Thyroid gland (tissue), 4 donors: ENCODE data around the gene NECTIN1. TPM values are rescaled to one million over a fixed set of nuclear protein-coding genes. Genes with fewer than 3 reads are reported as not detected.

ENCODE experiments used
- DNase-seq, 2 donors: peaks; one replicate each; pipeline ENCODE4 v3.0.0-alpha.2; 2019
- H3K27ac ChIP-seq, 3 donors: fragments of 200-600 bp; sonication (generic); 1 replicate in 2 of 3; 2 replicates in 1 of 3; pipeline ENCODE4 v1.5.1; 2016 to 2019; ENCODE audit warnings: mild to moderate bottlenecking in 1 of 3, moderate library complexity in 1 of 3
- H3K27me3 ChIP-seq: fragments of 200-600 bp; sonication (generic); one replicate; pipeline ENCODE4 v1.5.1; 2019
- H3K36me3 ChIP-seq, 2 donors: fragments of 200-600 bp; sonication (generic); one replicate each; pipeline ENCODE4 v1.5.1; 2016 to 2019
- H3K4me1 ChIP-seq, 2 donors: fragments of 200-600 bp; sonication (generic); one replicate each; pipeline ENCODE4 v1.5.1; 2017 to 2019
- H3K4me3 ChIP-seq, 3 donors: fragments of 200-600 bp; sonication (generic); replicated peaks in 1 of 3; 1 replicate in 2 of 3; 2 replicates in 1 of 3; pipeline ENCODE4 v1.5.1; 2016; ENCODE audit warnings: mild to moderate bottlenecking in 1 of 3
- H3K9me3 ChIP-seq: fragments of 200-600 bp; sonication (generic); one replicate; pipeline ENCODE4 v1.5.1; 2017
- POLR2A ChIP-seq, 2 donors: fragments of 450-650 bp; IDR thresholded peaks; one replicate each; pipeline ENCODE4 v1.6.1; 2017; ENCODE audit warnings: antibody characterized with exemption in 2 of 2, mild to moderate bottlenecking in 2 of 2, moderate library complexity in 1 of 2
- WGBS, 2 donors: methylation state at CpG; one replicate each; pipeline ENCODE4 v1.1.5; 2017; 5-methylcytosine and 5-hydroxymethylcytosine counted together
- intact Hi-C: fragments of 100-400 bp; cut with DNase I; formaldehyde crosslinking; loops from one replicate; pipeline ENCODE4 v1.15.1; 2023
- total RNA-seq, 4 donors: library from RNA; depleted of rRNA; stranded (reverse); fragments of >200 nt; gene quantifications; one replicate each; pipeline ENCODE4 v1.2.3, GENCODE V29; 2016
- TF ChIP-seq, protein P1 (sequence below), 6 experiments: fragments of 200-600 bp in 3 of 6; fragments of 450-650 bp in 3 of 6; sonication (generic) in 3 of 6; IDR thresholded peaks; one replicate each; pipeline ENCODE4 v1.5.1; 2016 to 2019; ENCODE audit warnings: antibody characterized with exemption in 6 of 6, mild to moderate bottlenecking in 2 of 6, inconsistent platforms in 1 of 6, moderate library complexity in 1 of 6

The NECTIN1 gene
- total RNA-seq, 4 donors from 2014 or later = 0.94 to 5.3 (median 2.3) TPM

DNA sequence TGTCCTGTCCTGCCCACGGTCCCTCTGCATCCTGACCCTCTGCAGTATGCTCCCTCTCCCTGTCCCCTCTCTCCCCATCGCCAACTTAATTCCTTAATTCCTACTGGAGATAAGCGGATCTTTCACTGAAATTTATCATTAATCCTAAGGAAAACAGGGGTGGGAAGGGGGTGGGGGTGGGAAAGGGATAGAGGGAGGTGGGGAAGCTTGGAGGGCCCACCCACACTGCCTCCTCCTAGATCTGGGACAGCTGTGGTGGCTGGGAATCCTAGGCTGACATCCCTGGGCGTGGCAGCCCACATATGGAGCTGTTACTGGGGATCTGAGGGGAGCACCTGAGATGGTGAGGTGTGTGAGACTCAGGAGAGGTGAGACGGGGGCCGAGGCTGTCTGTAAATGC is 14.4 kb downstream of the NECTIN1 start:
- Histone ChIP-seq H3K4me3 (no peak overlapping the region), H3K27ac (no peak overlapping the region), H3K27me3 (no peaks in the 10 kb centered on the region), H3K36me3 (no peaks in the 10 kb centered on the region), H3K4me1 (no peaks in the 10 kb centered on the region), H3K9me3 (no peaks in the 10 kb centered on the region)
- TF ChIP-seq, protein P1, sequence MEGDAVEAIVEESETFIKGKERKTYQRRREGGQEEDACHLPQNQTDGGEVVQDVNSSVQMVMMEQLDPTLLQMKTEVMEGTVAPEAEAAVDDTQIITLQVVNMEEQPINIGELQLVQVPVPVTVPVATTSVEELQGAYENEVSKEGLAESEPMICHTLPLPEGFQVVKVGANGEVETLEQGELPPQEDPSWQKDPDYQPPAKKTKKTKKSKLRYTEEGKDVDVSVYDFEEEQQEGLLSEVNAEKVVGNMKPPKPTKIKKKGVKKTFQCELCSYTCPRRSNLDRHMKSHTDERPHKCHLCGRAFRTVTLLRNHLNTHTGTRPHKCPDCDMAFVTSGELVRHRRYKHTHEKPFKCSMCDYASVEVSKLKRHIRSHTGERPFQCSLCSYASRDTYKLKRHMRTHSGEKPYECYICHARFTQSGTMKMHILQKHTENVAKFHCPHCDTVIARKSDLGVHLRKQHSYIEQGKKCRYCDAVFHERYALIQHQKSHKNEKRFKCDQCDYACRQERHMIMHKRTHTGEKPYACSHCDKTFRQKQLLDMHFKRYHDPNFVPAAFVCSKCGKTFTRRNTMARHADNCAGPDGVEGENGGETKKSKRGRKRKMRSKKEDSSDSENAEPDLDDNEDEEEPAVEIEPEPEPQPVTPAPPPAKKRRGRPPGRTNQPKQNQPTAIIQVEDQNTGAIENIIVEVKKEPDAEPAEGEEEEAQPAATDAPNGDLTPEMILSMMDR (IDR thresholded peaks at IDR 0.05) = no peak
- no peak for TF ChIP-seq POLR2A (IDR thresholded peaks at IDR 0.05)
- no peak for DNase-seq
- intact Hi-C loops = no loop called here
- 88 to 90% methylated on average over 6 of the region's 6 CpGs for WGBS, 2 donors

DNA sequence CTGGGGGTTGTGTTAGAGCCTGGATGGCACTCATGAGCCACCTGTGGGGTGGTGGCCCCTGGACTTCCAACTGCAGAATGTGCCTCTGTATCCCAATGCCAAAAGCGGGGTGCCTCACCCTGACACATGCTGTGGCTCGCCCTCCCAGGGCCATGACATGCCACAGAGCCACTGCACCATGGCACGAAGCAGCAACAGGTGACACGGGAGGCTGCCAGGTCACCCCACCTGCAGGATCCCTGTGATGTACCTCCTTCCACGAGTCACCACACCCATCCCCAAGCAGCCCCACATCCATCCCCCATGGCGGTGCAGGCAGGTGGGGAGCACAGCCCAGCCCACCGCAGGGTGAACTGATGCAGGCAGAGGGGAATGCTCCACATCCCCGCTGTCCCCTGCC is 14.8 kb downstream of the NECTIN1 start:
- Histone ChIP-seq H3K4me1 (no peaks in the 10 kb centered on the region), H3K9me3 (no peaks in the 10 kb centered on the region), H3K36me3 (no peaks in the 10 kb centered on the region), H3K27me3 (no peaks in the 10 kb centered on the region), H3K4me3 (no peak overlapping the region), H3K27ac (no peak overlapping the region)
- intact Hi-C loops = no loop called here
- TF ChIP-seq, protein P1 (IDR thresholded peaks at IDR 0.05) = no peak
- no peak for TF ChIP-seq POLR2A (IDR thresholded peaks at IDR 0.05)
- WGBS, 2 donors = 85 to 96% methylated on average over 3 to 8 of the region's 8 CpGs
- no peak for DNase-seq

DNA sequence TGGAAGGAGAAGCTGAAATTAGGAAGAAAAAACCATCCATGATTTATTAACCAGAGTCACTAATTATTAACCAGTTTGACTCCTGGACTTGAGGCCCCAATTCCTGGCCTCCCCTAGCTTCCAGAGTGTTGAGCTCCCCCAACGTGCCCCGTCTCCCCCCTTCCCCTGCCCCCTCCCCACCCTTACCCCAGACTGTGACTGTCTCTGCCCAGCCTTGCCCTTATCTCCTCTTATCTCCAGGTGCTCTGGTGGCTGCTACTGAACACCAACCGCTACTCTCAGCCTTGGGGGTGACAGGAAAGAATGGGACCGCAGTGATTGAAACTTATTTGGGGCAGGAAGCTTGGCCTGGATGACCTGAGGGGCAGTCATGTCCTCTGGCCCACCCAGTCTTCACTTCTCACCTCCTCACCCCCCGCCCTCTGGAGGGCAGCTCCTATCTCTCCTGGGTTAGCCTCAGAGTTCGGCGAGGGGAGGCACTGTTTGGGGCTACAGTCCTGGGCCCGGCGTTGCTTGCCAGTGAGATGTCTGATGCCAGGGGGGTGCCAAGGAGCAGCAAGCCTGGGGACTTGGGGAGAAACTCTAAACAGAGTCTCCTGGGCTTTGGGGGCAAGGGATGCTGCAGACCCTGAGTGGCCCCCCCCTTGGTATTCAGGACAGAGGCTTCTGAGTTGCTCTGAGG is 15.5 kb downstream of the NECTIN1 start:
- H3K9me3 ChIP-seq = no peaks in the 10 kb centered on the region
- no peaks in the 10 kb centered on the region for H3K4me1 ChIP-seq
- WGBS, 2 donors = 81 to 88% methylated on average over 9 of the region's 9 CpGs
- DNase-seq = no peak
- H3K36me3 ChIP-seq = no peaks in the 10 kb centered on the region
- no peak overlapping the region for H3K27ac ChIP-seq
- intact Hi-C loops = no loop called here
- no peaks in the 10 kb centered on the region for H3K27me3 ChIP-seq
- no peak overlapping the region for H3K4me3 ChIP-seq
- no peak for TF ChIP-seq POLR2A (IDR thresholded peaks at IDR 0.05)
- TF ChIP-seq, protein P1 (IDR thresholded peaks at IDR 0.05) = no peak

DNA sequence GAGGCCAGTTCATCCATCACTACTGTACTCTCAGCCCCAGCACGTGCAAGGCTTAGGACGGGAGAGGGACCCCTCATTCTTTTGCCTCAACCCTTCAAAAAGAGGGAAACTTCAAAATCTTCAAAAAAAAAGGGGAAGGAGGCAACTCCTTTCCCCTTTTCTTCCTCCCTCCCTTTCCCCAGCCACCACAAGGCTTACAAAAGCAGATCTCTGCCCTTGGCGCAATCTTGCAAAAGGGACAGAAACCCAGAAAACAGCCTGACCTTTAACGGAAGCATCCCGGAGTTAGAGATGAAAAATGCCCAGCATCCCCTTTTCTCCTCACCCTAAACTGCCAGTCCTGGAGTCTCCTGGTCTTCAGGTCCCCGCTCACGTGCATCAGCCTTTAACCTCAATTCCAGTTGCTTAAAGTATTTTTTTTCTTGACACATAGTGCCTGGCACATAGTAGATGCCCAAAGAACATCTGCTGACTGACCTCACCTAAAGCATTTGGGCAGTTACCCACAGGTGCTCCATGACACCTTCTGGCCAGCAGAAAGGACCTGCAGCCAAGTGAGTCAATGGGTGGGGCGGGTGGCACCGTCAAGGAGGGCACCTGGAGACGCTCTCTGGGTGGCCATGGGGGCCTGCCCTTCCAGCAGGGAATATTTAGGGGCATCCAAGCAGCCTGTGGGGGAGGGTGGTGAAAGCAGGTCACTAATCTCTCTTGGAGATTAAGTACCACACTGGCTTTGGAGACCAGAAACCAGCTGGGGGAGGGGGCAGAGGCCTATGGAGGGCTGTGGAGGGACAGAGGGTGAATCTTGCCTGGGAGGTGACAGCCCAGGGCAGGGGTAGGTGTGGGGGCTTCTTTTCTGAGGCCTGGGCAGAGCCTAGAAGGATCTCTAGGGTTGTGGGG is 16.3 kb downstream of the NECTIN1 start:
- no peaks in the 10 kb centered on the region for H3K27me3 ChIP-seq
- H3K4me3 ChIP-seq = no peak overlapping the region
- no peaks in the 10 kb centered on the region for H3K36me3 ChIP-seq
- no peak overlapping the region for H3K27ac ChIP-seq
- TF ChIP-seq, protein P1 (IDR thresholded peaks at IDR 0.05) = no peak
- no peak for TF ChIP-seq POLR2A (IDR thresholded peaks at IDR 0.05)
- 84 to 85% methylated on average over 10 of the region's 10 CpGs for WGBS, 2 donors
- DNase-seq = no peak
- H3K9me3 ChIP-seq = no peaks in the 10 kb centered on the region
- intact Hi-C loops = no loop called here
- no peaks in the 10 kb centered on the region for H3K4me1 ChIP-seq

DNA sequence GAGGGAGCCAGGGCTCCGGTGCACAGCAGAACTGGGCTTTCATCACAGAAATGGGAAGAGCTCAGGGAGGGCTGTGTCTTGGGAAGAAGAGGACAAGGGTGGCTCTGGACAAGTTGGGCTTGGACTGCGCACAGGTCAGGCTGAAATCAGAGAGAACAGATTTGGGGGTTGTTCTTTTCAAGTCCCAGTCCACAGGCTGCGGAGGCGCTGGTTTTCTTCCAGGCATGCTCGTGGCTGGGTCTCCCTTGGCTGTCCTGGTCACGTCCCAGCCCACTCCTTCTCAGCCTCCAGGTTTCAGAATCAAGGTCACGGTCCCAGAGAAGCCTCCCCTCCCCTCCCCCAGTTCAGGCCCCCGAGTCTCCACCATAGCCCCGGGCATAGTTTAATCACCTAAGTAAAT is 17.0 kb downstream of the NECTIN1 start:
- WGBS, 2 donors = 84 to 96% methylated on average over 7 to 9 of the region's 9 CpGs

More for the DNA sequence above, 17.0 kb downstream of the NECTIN1 start:
- H3K4me1 ChIP-seq = no peaks in the 10 kb centered on the region
- no peak overlapping the region for H3K4me3 ChIP-seq
- H3K9me3 ChIP-seq = no peaks in the 10 kb centered on the region
- DNase-seq = no peak
- H3K27me3 ChIP-seq = no peaks in the 10 kb centered on the region
- TF ChIP-seq POLR2A (IDR thresholded peaks at IDR 0.05) = no peak
- TF ChIP-seq, protein P1 (IDR thresholded peaks at IDR 0.05) = no peak
- no peak overlapping the region for H3K27ac ChIP-seq
- H3K36me3 ChIP-seq = no peaks in the 10 kb centered on the region
- intact Hi-C loops = no loop called here
